Activated naive CD4-positive, alpha-beta T cell treated with anti-CD3 and anti-CD28 coated beads, Interleukin-2, amount 50 U/mL, for 24 hours (primary cell): ENCODE data around the gene SEPTIN6.
"Not testable (repeated sequence)": the region's sequence is repeated elsewhere in the genome, so short reads cannot be mapped to it uniquely, and the experiment has no call there.

ENCODE experiments used
- H3K27ac Mint-ChIP-seq: one replicate; pipeline ENCODE4 v1.8.0; 2021; ENCODE audit warnings: mild to moderate bottlenecking, mixed read lengths
- H3K27me3 Mint-ChIP-seq: one replicate; pipeline ENCODE4 v1.8.0; 2021; ENCODE audit warnings: mixed read lengths
- H3K36me3 Mint-ChIP-seq: one replicate; pipeline ENCODE4 v1.8.0; 2021; ENCODE audit warnings: mixed read lengths
- H3K4me1 Mint-ChIP-seq: one replicate; pipeline ENCODE4 v1.8.0; 2021; ENCODE audit warnings: mixed read lengths
- H3K4me3 Mint-ChIP-seq: one replicate; pipeline ENCODE4 v1.8.0; 2021; ENCODE audit warnings: mild to moderate bottlenecking, mixed read lengths
- H3K9me3 Mint-ChIP-seq: one replicate; pipeline ENCODE4 v1.8.0; 2021; ENCODE audit warnings: mixed read lengths

The SEPTIN6 gene

DNA sequence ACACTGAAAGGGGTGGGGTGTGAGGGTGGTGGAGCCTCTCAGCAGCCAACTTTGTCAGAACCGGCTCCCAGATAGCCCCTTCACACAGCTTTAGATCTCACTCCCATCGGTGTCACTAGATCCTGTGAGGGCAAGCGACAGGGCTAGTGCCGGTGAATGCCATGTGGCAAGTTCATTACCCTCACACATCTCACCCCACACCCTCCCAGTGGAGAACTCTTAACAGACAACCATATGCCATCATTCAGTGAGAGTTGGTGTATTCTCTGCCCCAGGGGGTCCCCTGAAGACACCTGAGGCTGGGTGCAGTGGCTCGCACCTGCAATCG lies 15.3 kb downstream of the SEPTIN6 start:
- no peaks in the 10 kb centered on the region for H3K9me3 Mint-ChIP-seq
- no peaks in the 10 kb centered on the region for H3K27me3 Mint-ChIP-seq
- no peaks in the 10 kb centered on the region for H3K36me3 Mint-ChIP-seq
- peak overlapping the region; percentile 68 for H3K27ac Mint-ChIP-seq
- H3K4me1 Mint-ChIP-seq: peaks cover 53% of the 10 kb centered on the region
- peak overlapping the region; percentile 83 for H3K4me3 Mint-ChIP-seq

DNA sequence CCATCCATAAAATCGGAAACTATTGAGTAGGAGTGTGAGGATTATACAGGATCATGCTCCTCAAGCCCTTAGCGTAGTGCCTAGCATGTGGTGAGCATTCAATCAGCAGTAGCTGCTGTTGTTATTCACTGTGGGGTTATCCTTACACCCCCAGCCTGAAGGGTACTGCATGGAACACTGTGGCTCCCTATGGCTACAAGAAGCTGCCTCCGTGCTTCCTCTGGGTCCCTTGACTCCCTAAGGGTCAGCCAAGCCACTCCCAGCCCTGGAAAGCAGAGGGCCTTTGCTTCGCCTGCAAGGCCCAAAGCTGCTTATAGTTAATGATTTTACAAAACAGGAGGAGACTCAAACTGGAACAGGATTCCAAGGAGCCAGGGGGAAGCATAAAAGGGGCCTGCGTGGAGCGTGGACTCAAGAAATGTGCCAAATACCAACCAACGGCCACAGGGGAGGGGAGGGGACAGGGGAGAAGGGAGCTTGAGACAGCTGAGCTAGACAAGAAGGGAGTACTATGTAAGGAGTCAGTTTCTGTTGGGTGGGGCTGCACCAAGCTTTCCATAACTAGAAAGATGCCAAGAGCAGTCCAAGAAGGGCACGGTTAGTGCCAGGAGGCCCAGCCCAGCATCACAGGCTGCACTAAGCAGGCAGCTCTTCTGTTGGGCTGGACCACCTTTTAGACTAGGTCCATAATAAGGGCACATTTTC lies 15.9 kb downstream of the SEPTIN6 start:
- peak overlapping the region; percentile 94 for H3K27ac Mint-ChIP-seq
- H3K4me3 Mint-ChIP-seq: peak overlapping the region; percentile 83

DNA sequence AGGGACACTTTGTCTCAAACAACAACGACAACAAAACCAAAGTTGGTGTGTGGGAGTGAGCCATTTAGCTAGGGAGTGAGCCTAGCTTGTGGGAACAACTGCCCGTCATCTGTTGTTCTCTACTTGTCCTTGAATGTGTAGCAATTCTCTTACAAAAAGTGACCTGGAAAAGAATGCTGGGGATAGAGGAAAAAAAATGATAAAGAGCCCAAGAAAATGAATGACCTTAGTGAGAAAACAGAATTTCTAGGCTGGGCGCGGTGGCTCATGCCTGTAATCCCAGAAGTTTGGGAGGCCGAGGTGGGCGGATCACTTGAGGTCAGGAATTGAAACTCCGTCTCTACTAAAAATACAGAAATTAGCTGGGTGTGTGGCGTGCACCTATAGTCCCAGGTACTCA lies 19.6 kb downstream of the SEPTIN6 start:
- Mint-ChIP-seq H3K9me3 (no peaks in the 10 kb centered on the region), H3K27me3 (no peaks in the 10 kb centered on the region), H3K4me1 (peaks cover 47% of the 10 kb centered on the region), H3K36me3 (peaks cover 1% of the 10 kb centered on the region), H3K27ac (no peak overlapping the region), H3K4me3 (no peak overlapping the region)

More for the DNA sequence above, 15.9 kb downstream of the SEPTIN6 start:
- Mint-ChIP-seq H3K4me1 (peaks cover 53% of the 10 kb centered on the region), H3K36me3 (no peaks in the 10 kb centered on the region), H3K27me3 (no peaks in the 10 kb centered on the region), H3K9me3 (no peaks in the 10 kb centered on the region)

DNA sequence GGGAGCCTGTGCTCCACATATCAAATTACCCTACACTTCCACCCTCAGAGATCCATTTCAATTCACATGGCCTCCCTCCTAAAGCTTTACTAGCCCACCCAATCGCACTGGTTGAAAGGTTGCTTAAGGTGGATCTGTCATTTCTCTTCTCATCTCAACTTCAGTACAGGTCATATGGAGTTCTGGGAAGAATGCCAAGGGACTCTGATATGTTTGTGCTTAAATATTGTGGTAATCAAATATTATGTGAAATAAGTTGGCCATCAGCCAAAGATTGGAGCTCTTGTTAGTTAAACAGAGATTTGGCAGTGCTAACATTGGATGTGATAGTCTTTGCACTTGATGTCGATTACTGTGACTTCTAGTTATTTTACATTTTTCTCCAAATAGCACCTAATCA lies 20.5 kb downstream of the SEPTIN6 start:
- no peaks in the 10 kb centered on the region for H3K9me3 Mint-ChIP-seq
- H3K27ac Mint-ChIP-seq: peak overlapping the region; percentile 75
- H3K4me3 Mint-ChIP-seq: no peak overlapping the region
- H3K27me3 Mint-ChIP-seq: no peaks in the 10 kb centered on the region
- H3K36me3 Mint-ChIP-seq: peaks cover 1% of the 10 kb centered on the region
- H3K4me1 Mint-ChIP-seq: peaks cover 41% of the 10 kb centered on the region

DNA sequence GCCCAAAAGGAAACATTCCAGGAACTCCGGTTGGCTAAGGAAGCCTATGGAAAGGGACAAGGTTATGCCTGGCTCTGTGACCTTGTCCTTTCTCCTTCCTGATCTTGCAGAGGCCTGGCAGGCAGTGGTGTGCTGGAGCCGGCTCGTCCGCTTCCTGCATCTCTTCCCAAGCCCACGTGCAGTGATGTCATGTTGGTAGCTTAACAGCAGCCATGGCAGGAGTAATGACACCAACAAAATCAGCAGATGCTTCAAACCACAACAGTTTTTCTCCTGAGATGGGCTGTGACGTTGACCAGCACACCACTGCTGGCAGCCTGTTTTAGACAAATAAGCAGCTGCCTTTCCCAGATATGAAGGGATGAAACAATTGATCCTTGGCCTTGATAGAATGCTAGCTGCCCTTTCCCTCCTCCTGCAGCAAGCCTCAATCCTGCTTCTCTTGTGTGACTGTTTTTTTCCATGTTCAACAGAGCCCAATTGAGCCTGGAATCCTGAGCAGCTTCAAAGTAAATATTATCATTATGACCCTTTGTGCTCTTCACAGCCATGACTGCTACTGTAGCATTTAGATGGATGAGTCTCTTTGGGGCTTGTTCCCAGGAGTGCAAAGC lies 23.4 kb downstream of the SEPTIN6 start:
- H3K27me3 Mint-ChIP-seq: no peaks in the 10 kb centered on the region
- H3K9me3 Mint-ChIP-seq: no peaks in the 10 kb centered on the region
- peak overlapping the region; percentile 76 for H3K27ac Mint-ChIP-seq
- H3K36me3 Mint-ChIP-seq: peaks cover 3% of the 10 kb centered on the region
- peaks cover 29% of the 10 kb centered on the region for H3K4me1 Mint-ChIP-seq
- H3K4me3 Mint-ChIP-seq: no peak overlapping the region

DNA sequence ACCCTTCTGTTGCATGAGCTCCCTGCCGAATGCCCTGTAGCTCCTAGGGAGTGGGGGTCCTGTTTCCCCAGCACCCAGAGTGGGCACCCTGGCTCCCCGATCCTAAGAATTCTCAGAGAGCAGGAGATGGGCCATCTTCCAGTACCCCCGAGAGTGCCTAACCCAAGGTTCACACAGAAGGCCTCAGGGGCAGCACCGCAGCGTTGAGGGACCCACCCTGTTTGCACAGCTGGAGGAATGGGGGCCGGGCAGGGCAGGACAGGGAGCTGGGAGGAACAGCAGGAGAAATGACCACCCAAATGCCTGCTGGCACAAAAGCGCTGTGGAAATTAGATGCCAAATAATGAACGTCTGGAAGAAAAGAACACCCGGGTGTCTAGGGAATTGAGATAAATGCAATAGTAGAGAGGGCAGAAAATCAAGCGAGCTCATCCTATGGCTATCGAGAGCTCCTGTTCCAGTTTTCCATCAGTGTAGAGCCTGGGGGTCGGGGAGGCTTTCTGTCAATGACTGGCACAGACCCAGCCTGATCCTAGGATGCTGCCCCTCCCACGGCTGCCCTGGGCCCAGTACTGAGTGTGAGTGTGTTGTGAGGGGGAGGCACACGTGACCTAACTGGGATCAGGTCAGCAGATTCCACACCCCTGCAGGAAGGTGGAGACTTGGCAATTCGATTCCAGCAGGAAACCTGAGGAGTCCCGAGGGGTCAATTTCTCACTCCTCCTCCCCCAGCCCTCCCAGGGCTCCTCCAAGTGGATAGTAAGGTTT lies 25.7 kb downstream of the SEPTIN6 start:
- peaks cover 9% of the 10 kb centered on the region for H3K36me3 Mint-ChIP-seq
- peaks cover 35% of the 10 kb centered on the region for H3K4me1 Mint-ChIP-seq
- no peaks in the 10 kb centered on the region for H3K9me3 Mint-ChIP-seq
- H3K4me3 Mint-ChIP-seq: no peak overlapping the region
- H3K27me3 Mint-ChIP-seq: no peaks in the 10 kb centered on the region
- H3K27ac Mint-ChIP-seq: peak overlapping the region; percentile 30

DNA sequence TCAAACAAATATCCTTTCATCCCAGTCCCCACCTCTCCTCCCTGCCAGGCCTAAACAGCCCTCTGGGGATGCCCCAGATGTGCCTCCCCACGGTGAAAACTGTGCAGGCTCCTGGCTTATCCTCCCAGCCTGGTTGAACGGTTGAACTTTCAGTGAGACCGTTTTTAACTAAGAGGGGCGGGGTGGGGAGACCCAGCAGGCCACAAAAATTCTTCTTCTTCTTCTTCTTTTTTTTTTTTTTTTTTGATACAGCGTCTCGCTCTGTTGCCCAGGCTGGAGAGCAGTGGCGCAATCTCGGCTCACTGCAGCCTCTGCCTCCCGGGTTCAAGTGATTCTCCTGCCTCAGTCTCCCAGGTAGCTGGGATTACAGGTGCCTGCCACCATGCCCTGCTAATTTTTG lies 28.1 kb downstream of the SEPTIN6 start:
- H3K4me3 Mint-ChIP-seq: not testable (repeated sequence)

DNA sequence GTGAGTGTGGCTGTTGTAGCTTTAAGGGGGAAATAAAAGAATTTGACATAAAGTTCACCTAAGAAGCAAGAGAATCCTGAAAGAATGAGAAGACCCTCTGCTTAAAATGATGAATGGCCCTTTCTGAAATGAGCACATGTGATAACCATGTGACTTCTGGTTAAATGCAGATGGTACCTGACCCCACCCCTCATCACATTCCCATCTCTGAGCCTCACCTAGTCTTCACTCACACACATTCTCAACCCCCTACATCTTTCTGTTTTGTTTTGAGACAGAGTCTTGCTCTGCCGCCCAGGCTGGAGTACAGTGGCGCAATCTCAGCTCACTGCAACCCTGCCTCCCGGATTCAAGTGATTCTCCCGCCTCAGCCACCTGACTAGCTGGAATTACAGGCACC lies 31.5 kb downstream of the SEPTIN6 start:
- Mint-ChIP-seq H3K9me3 (no peaks in the 10 kb centered on the region), H3K27me3 (no peaks in the 10 kb centered on the region), H3K4me1 (peaks cover 48% of the 10 kb centered on the region), H3K27ac (peak overlapping the region; percentile 38), H3K36me3 (peaks cover 19% of the 10 kb centered on the region), H3K4me3 (no peak overlapping the region)

More for the DNA sequence above, 28.1 kb downstream of the SEPTIN6 start:
- H3K36me3 Mint-ChIP-seq: peaks cover 13% of the 10 kb centered on the region
- H3K9me3 Mint-ChIP-seq, H3K27me3 Mint-ChIP-seq: not testable (repeated sequence)
- peak overlapping the region; percentile 17 for H3K27ac Mint-ChIP-seq
- peaks cover 36% of the 10 kb centered on the region for H3K4me1 Mint-ChIP-seq

DNA sequence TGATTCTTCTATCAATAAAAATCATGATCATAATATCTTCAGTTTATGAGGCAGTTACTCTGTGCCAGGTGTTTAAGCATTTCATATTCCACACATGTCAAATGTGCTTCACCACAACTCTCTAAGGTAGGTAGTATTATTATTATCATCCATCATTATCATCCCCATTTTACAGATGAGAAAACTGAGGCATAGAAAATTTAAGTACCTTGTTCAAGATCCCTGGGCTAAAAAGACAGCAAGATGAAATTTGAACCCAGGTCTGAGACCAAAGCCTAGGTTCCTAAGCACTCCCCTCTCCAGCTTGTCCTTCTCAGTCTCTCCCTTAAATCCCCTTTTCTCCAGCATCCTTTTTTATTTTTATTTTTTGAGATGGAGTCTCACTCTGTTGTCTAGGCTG lies 33.4 kb downstream of the SEPTIN6 start:
- H3K4me1 Mint-ChIP-seq: peaks cover 59% of the 10 kb centered on the region
- H3K27me3 Mint-ChIP-seq: no peaks in the 10 kb centered on the region
- H3K4me3 Mint-ChIP-seq: peak overlapping the region; percentile 33
- peaks cover 22% of the 10 kb centered on the region for H3K36me3 Mint-ChIP-seq
- no peaks in the 10 kb centered on the region for H3K9me3 Mint-ChIP-seq
- peak overlapping the region; percentile 44 for H3K27ac Mint-ChIP-seq

DNA sequence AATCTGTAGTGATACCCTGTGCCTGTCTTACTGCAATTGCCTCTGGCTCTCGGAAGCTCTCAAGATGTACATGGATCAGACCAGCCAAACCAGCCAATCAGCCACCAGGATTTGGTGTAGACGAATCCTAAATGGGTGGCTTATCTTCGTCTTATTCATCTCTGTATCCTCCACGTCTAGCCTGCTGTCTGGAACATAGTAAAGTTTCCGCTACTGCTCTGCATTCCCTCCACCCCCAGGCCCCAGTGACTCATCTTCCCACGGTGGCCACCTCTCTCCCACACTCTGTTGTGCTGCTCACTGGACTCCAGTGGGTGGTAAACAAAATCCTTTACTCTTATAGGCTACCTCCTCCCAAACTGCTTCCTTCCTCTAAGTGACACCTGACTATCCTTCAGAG lies 37.8 kb downstream of the SEPTIN6 start:
- Mint-ChIP-seq H3K36me3 (peaks cover 16% of the 10 kb centered on the region), H3K4me1 (peaks cover 50% of the 10 kb centered on the region), H3K27me3 (no peaks in the 10 kb centered on the region), H3K4me3 (peak overlapping the region; percentile 85), H3K9me3 (no peaks in the 10 kb centered on the region), H3K27ac (peak overlapping the region; percentile 99)

DNA sequence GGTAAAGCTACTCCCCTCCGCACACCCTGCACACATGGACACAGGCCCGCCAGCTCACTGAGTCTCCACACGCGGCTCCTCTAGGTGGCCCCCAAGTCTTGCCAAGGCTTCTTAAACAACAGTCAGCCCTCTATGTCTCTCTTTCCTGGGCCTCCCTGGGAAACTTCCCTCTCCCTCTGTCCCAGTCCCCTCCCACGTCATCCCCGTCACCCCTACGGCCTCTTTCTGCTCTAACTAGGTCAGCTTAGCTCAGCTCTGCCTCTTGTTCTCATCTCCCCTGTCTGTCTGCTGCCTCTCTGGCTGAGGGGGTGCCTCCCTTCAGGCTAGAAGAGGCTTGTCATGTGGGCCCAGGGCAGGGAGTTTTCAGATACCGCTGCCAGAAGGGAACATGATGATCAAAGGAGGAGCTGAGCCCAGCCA lies 38.8 kb downstream of the SEPTIN6 start:
- peaks cover 14% of the 10 kb centered on the region for H3K36me3 Mint-ChIP-seq
- H3K4me1 Mint-ChIP-seq: peaks cover 46% of the 10 kb centered on the region
- no peaks in the 10 kb centered on the region for H3K9me3 Mint-ChIP-seq
- peak overlapping the region; percentile 33 for H3K4me3 Mint-ChIP-seq
- no peaks in the 10 kb centered on the region for H3K27me3 Mint-ChIP-seq
- H3K27ac Mint-ChIP-seq: peak overlapping the region; percentile 96

DNA sequence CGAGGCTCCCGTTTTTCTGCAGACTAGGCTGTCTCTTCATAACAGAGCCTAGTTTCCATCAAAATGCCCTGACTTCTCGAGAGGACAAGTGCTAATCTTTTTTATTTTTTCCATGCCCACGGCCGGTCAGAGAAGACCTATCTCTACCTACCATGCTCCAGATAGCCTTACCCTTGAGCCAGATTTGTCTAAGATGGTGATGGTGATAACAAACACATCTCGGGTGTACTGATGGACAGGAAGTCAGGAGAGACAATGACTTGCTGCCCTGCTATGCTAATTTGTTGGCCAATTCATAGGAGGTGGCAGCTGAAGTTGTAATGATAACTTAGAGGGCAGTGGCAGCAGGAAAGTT lies 44.6 kb downstream of the SEPTIN6 start:
- H3K9me3 Mint-ChIP-seq: no peaks in the 10 kb centered on the region
- H3K4me1 Mint-ChIP-seq: peaks cover 26% of the 10 kb centered on the region
- peaks cover 1% of the 10 kb centered on the region for H3K36me3 Mint-ChIP-seq
- H3K4me3 Mint-ChIP-seq: peak overlapping the region; percentile 23
- no peaks in the 10 kb centered on the region for H3K27me3 Mint-ChIP-seq
- peak overlapping the region; percentile 82 for H3K27ac Mint-ChIP-seq

DNA sequence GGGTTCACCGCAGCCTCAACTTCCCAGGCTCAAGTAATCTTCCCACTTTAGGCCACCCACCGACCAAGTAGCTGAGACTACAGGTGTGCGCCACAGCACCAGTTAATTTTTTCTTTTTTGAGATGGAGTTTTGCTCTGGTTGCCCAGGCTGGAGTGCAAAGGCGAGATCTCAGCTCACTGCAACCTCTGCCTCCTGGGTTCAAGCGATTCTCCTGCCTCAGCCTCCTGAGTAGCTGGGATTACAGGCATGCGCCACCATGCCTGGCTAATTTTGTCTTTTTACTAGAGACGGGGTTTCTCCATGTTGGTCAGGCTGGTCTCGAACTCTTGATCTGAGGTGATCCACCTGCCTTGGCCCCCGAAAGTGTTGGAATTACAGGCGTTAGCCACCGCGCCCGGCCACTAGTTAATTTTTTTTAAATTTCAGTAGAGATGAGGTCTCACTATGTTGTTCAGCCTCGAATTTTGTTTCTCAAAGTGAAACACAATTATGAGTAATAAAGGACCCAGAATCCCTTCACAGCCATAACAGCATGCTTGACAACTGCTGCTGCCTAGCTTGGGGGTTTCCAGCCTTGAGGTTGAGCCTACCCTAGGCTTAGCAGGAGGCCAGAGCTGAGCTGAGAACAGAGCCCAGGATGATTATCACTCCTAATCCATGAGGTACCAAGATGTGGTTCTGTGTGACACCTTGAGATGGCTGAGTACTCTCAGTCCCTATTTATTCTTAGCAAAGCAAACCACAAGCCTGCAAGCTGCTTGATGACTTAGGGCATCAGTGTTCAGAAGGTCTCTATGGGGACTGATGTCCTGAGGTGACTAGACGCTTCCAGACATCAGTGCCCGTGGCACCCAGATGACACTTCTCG lies 45.2 kb downstream of the SEPTIN6 start:
- H3K4me1 Mint-ChIP-seq: peaks cover 25% of the 10 kb centered on the region
- H3K27me3 Mint-ChIP-seq: no peaks in the 10 kb centered on the region
- H3K27ac Mint-ChIP-seq: peak overlapping the region; percentile 82
- peaks cover 2% of the 10 kb centered on the region for H3K36me3 Mint-ChIP-seq
- peak overlapping the region; percentile 23 for H3K4me3 Mint-ChIP-seq
- no peaks in the 10 kb centered on the region for H3K9me3 Mint-ChIP-seq

DNA sequence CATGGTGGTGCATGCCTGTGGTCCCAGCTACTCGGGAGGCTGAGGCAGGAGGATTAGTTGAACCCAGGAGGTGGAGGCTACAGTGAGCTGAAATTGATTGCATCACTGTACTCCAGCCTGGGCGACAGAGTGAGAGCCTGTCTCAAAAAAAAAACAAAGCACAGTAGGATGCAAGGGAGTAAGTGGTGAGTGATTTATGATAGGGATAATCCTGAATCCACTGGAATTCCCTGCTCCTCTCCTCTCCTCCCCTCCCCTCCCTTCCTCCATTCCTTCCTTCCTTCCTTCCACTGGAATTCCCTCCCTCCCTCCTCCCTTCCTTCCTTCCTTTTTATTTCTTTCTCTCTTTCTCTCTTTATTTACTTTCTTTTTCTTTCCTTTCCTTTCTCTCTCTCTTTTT lies 45.9 kb downstream of the SEPTIN6 start:
- peaks cover 25% of the 10 kb centered on the region for H3K4me1 Mint-ChIP-seq
- H3K27ac Mint-ChIP-seq: no peak overlapping the region
- H3K36me3 Mint-ChIP-seq: peaks cover 2% of the 10 kb centered on the region
- H3K27me3 Mint-ChIP-seq: no peaks in the 10 kb centered on the region
- no peaks in the 10 kb centered on the region for H3K9me3 Mint-ChIP-seq
- no peak overlapping the region for H3K4me3 Mint-ChIP-seq

DNA sequence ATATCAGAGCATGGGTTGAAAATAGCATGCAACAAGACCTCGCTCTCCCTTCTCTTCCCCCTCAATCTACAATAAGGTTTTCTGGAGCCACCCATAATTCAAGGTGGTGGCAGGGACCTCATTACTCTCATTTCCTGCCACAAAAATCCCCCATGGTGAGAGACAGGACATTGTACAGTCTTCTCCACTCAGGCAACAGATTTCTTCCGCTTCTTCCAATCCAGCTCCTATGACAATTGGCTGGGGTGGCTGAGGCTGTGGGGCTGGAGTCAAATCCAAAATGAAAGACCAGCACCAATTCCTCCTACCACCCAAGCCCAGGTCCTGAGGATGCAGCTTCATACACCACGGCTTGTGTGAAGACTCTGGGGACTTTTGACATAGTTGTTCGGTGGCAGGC lies 46.5 kb downstream of the SEPTIN6 start:
- Mint-ChIP-seq H3K4me1 (peaks cover 25% of the 10 kb centered on the region), H3K36me3 (peaks cover 2% of the 10 kb centered on the region), H3K9me3 (no peaks in the 10 kb centered on the region), H3K27me3 (no peaks in the 10 kb centered on the region), H3K4me3 (no peak overlapping the region), H3K27ac (peak overlapping the region; percentile 23)
